Keratinocyte (primary cell): Measurements from ENCODE around the gene KCNK10. TPM values are rescaled to one million over a fixed set of nuclear protein-coding genes. Genes with fewer than 3 reads are reported as not detected.

Experiments used
- DNase-seq: peaks from one replicate; pipeline ENCODE4 v3.0.0-alpha.2; 2011; ENCODE audit warnings: low read depth, missing footprints, low spot score
- FAIRE-seq: peaks from 2 replicates; lab custom pipeline; 2011; peaks lifted over from hg19 to GRCh38; lab: Jason Lieb, UNC
- H2AFZ ChIP-seq: 2 replicates; pipeline ENCODE4 v1.6.0; 2012; ENCODE audit warnings: low read length, control low read depth, inconsistent platforms; ENCODE audit not compliant: control insufficient read depth
- H3K27ac ChIP-seq: 2 replicates; pipeline ENCODE4 v1.5.1; 2011; ENCODE audit warnings: low read length; ENCODE audit not compliant: control insufficient read depth, insufficient read depth
- H3K27me3 ChIP-seq: 3 replicates; pipeline ENCODE4 v1.6.0; 2011; ENCODE audit warnings: low read length; ENCODE audit not compliant: control insufficient read depth, insufficient read depth; ENCODE audit errors: extremely low read depth
- H3K36me3 ChIP-seq, 2 experiments: 2 replicates in 1 of 2; 3 replicates in 1 of 2; pipeline ENCODE4 v1.5.1; 2011; ENCODE audit warnings: low read length in 2 of 2, mild to moderate bottlenecking in 1 of 2; ENCODE audit not compliant: control insufficient read depth in 2 of 2, insufficient read depth in 2 of 2; ENCODE audit errors: extremely low read depth in 1 of 2
- H3K4me1 ChIP-seq: 3 replicates; pipeline ENCODE4 v1.5.1; 2011; ENCODE audit warnings: low read length; ENCODE audit not compliant: control insufficient read depth, insufficient read depth; ENCODE audit errors: extremely low read depth
- H3K4me2 ChIP-seq: 3 replicates; pipeline ENCODE4 v1.6.0; 2011; ENCODE audit warnings: low read depth, low read length; ENCODE audit not compliant: control insufficient read depth, insufficient read depth; ENCODE audit errors: extremely low read depth
- H3K4me3 ChIP-seq, 3 experiments: fragments of 200-600 bp in 1 of 3; sonication (generic) in 1 of 3; 2 replicates in 2 of 3; 3 replicates in 1 of 3; pipeline ENCODE4 v1.5.1; 2011 to 2016; ENCODE audit warnings: low read length in 3 of 3, mild to moderate bottlenecking in 3 of 3, control low read depth in 2 of 3, inconsistent platforms in 1 of 3, low read depth in 1 of 3, mixed read lengths in 1 of 3, mixed run types in 1 of 3, moderate library complexity in 1 of 3; ENCODE audit not compliant: control insufficient read depth in 2 of 3, insufficient read depth in 2 of 3; ENCODE audit errors: extremely low read depth in 1 of 3
- H3K79me2 ChIP-seq: 2 replicates; pipeline ENCODE4 v1.6.0; 2012; ENCODE audit warnings: low read length; ENCODE audit not compliant: control insufficient read depth, insufficient read depth
- H3K9ac ChIP-seq: 3 replicates; pipeline ENCODE4 v1.6.0; 2011; ENCODE audit warnings: low read length; ENCODE audit not compliant: control insufficient read depth, insufficient read depth; ENCODE audit errors: extremely low read depth
- H3K9me1 ChIP-seq: 3 replicates; pipeline ENCODE4 v1.6.0; 2011; ENCODE audit warnings: low read length; ENCODE audit not compliant: control insufficient read depth, insufficient read depth; ENCODE audit errors: extremely low read depth
- H3K9me3 ChIP-seq: 2 replicates; pipeline ENCODE4 v1.5.1; 2012; ENCODE audit warnings: low read depth, low read length; ENCODE audit not compliant: control insufficient read depth
- H4K20me1 ChIP-seq: 3 replicates; pipeline ENCODE4 v1.6.0; 2011; ENCODE audit warnings: low read length; ENCODE audit not compliant: control insufficient read depth, insufficient read depth; ENCODE audit errors: extremely low read depth
- EZH2 ChIP-seq: IDR thresholded peaks from one replicate; pipeline ENCODE4 v1.6.1; 2012; ENCODE audit warnings: inconsistent platforms, mild to moderate bottlenecking, low read length, moderate library complexity
- dilution Hi-C: fragments of 300-500 bp; cut with MboI; formaldehyde crosslinking; loops from one replicate; pipeline ENCODE4 v1.7.0; 2020; ENCODE audit warnings: low sequenced_read_pairs; ENCODE audit not compliant: extremely low pct_ligation_motif_present
- polyA plus RNA-seq, 5 experiments: library from polyadenylated mRNA; depleted of rRNA in 3 of 5; stranded (reverse) in 3 of 5; stranded (forward) in 1 of 5; unstranded in 1 of 5; fragments of >200 nt; gene quantifications; 1 replicate in 1 of 5; 2 replicates in 3 of 5; 3 replicates in 1 of 5; pipeline versions ENCODE4 v1.2.1 to v1.2.3, GENCODE V29; 2011 to 2012; ENCODE audit warnings: missing spikeins in 2 of 5, low read depth in 1 of 5, low replicate concordance in 1 of 5
- TF ChIP-seq, protein P1 (sequence below), 3 experiments: IDR thresholded peaks in 1 of 3; conservative IDR thresholded peaks in 1 of 3; optimal IDR thresholded peaks in 1 of 3; 2 replicates in 2 of 3; 3 replicates in 1 of 3; pipeline versions ENCODE3 to v1.5.1; 2011; ENCODE audit warnings: low read length in 3 of 3, mild to moderate bottlenecking in 3 of 3, moderate library complexity in 2 of 3, control low read depth in 1 of 3, inconsistent platforms in 1 of 3; ENCODE audit not compliant: insufficient read depth in 2 of 3; ENCODE audit errors: extremely low read depth in 1 of 3

KCNK10 gene
- polyA plus RNA-seq, 1 donor (not counting 4 experiments of a cell fraction or from before 2014, with no cell fraction given), result 0.79 TPM

DNA sequence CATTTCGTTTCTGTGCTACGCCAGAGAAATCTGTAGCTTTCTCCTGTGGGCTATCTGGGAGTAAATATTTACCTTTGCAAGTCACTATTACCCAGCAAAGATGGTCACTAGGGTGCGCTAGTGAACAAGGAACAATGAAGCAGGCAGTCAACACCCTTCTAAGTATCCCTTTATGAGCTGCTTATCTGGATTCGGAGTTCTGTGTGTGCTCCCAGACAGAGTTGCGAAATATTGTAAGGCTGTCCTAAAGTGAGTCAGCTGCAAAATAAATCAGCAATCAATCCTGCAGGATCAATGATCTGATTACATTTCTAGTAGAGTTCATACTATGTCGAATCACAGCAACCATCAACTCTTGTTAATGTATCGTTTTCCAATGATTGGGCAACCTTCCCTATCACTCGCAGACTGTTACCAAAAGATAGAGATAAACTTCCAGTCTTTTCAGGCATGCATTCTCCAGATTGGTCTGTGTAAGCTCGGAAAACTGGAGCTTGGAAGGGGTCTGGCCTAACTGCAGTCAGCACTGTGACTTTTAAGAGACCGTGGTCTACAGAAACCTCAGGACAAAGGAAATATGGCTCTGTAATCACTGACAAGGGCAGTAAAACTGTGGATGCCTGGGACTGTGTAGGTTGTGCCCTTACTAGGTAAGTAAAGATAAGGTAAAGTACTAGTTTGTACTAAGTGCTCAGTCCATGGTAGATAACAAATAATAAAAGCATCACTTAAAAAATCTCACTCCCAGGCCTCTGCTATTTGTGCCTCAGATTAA is 133.5 kb downstream of the KCNK10 start:
- peak overlapping the region; percentile 11 for H3K4me2 ChIP-seq
- dilution Hi-C loops, result no loop called here
- H3K9ac ChIP-seq, result no peak overlapping the region
- TF ChIP-seq, protein P1, sequence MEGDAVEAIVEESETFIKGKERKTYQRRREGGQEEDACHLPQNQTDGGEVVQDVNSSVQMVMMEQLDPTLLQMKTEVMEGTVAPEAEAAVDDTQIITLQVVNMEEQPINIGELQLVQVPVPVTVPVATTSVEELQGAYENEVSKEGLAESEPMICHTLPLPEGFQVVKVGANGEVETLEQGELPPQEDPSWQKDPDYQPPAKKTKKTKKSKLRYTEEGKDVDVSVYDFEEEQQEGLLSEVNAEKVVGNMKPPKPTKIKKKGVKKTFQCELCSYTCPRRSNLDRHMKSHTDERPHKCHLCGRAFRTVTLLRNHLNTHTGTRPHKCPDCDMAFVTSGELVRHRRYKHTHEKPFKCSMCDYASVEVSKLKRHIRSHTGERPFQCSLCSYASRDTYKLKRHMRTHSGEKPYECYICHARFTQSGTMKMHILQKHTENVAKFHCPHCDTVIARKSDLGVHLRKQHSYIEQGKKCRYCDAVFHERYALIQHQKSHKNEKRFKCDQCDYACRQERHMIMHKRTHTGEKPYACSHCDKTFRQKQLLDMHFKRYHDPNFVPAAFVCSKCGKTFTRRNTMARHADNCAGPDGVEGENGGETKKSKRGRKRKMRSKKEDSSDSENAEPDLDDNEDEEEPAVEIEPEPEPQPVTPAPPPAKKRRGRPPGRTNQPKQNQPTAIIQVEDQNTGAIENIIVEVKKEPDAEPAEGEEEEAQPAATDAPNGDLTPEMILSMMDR (optimal IDR thresholded peaks at IDR 0.05 in 1 of 3, IDR thresholded peaks at IDR 0.05 in 1 of 3, conservative IDR thresholded peaks at IDR 0.05 in 1 of 3; ENCODE audit: extremely low read depth in 1 of 3, insufficient read depth in 2 of 3, low read length in 3 of 3), result peak; percentile 72 to 82 (median 74)
- TF ChIP-seq EZH2, result no peak
- no peak overlapping the region for H2AFZ ChIP-seq
- peak; percentile 89 for FAIRE-seq
- H4K20me1 ChIP-seq, result no peaks in the 10 kb centered on the region
- DNase-seq, result peak; percentile 54
- no peaks in the 10 kb centered on the region for H3K9me3 ChIP-seq
- no peaks in the 10 kb centered on the region for H3K4me1 ChIP-seq
- H3K9me1 ChIP-seq, result no peaks in the 10 kb centered on the region
- no peaks in the 10 kb centered on the region for H3K27me3 ChIP-seq
- H3K4me3 ChIP-seq, result no peak overlapping the region
- H3K27ac ChIP-seq, result no peak overlapping the region
- no peaks in the 10 kb centered on the region for H3K79me2 ChIP-seq
- H3K36me3 ChIP-seq, result no peaks in the 10 kb centered on the region

DNA sequence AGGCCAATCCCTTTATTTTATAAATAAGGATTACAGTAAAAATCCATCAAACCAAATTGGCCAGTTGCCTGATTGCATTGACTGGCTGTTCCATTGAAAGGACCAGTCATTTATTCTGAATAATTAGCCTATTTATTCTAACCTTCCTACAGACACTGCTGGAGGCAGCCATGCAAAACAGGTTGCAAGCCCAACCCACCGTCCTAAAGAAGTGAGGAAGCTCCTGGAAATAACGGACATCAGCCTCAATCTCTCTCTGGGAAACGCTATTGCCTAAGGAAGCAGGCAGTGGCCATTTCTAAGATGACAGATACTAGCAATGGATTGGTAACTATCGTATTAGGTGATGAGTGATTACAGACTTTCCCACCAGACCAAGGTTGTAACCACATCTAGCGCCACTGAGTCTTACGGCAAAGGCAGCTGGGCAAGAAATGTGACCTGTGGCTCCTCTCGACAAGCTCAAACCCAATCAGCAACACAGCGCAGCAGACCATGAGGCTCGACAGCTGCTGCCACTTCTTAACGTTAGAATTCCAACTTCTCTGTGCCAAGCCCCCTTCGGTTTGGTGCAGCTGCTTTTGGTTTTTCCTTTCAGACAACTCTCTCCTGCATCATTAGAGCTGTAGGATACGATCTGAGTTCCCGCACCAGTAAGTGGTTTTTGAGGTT is 134.2 kb downstream of the KCNK10 start:
- Histone ChIP-seq H3K9me1 (no peaks in the 10 kb centered on the region), H3K9ac (no peak overlapping the region), H3K4me3 (no peak overlapping the region), H3K36me3 (no peaks in the 10 kb centered on the region), H3K4me1 (no peaks in the 10 kb centered on the region), H3K27me3 (no peaks in the 10 kb centered on the region), H4K20me1 (no peaks in the 10 kb centered on the region), H3K4me2 (peak overlapping the region; percentile 11), H3K27ac (no peak overlapping the region), H3K79me2 (no peaks in the 10 kb centered on the region), H3K9me3 (no peaks in the 10 kb centered on the region), H2AFZ (no peak overlapping the region)
- TF ChIP-seq, protein P1 (optimal IDR thresholded peaks at IDR 0.05 in 1 of 3, IDR thresholded peaks at IDR 0.05 in 1 of 3, conservative IDR thresholded peaks at IDR 0.05 in 1 of 3; ENCODE audit: extremely low read depth in 1 of 3, insufficient read depth in 2 of 3, low read length in 3 of 3), result no peak
- TF ChIP-seq EZH2, result no peak
- dilution Hi-C loops, result no loop called here
- FAIRE-seq, result no peak
- DNase-seq, result no peak
